HEK293 (cell line): Measurements from ENCODE around the gene HLA-E.

Experiments
- KLF16 ChIP-seq: fragments of 450-650 bp; formaldehyde crosslinking; IDR thresholded peaks from 2 replicates; pipeline ENCODE4 v1.5.1; 2017; ENCODE audit warnings: missing biosample characterization, missing genetic modification characterization
- ZBTB7A ChIP-seq: fragments of 450-650 bp; formaldehyde crosslinking; IDR thresholded peaks from 2 replicates; pipeline ENCODE4 v1.5.1; 2016; ENCODE audit warnings: low read depth, missing biosample characterization, missing genetic modification characterization
- ZNF121 ChIP-seq: fragments of 450-650 bp; formaldehyde crosslinking; IDR thresholded peaks from 2 replicates; pipeline ENCODE4 v1.5.1; 2016; ENCODE audit warnings: missing biosample characterization, missing genetic modification characterization
- ZNF175 ChIP-seq: fragments of 450-650 bp; formaldehyde crosslinking; IDR thresholded peaks from 2 replicates; pipeline ENCODE4 v1.5.1; 2016; ENCODE audit warnings: missing biosample characterization, missing genetic modification characterization
- ZNF211 ChIP-seq: fragments of 450-650 bp; formaldehyde crosslinking; IDR thresholded peaks from 2 replicates; pipeline ENCODE4 v1.5.1; 2016; ENCODE audit warnings: low read depth, missing biosample characterization, missing genetic modification characterization
- ZNF501 ChIP-seq: fragments of 450-650 bp; formaldehyde crosslinking; IDR thresholded peaks from 2 replicates; pipeline ENCODE4 v1.5.1; 2016; ENCODE audit warnings: missing biosample characterization, missing genetic modification characterization
- ZNF555 ChIP-seq: fragments of 450-650 bp; formaldehyde crosslinking; conservative IDR thresholded peaks from 2 replicates; pipeline ENCODE4 v1.5.1; 2017; ENCODE audit warnings: missing biosample characterization, mild to moderate bottlenecking, missing genetic modification characterization, inconsistent platforms
- ZNF600 ChIP-seq: fragments of 450-650 bp; formaldehyde crosslinking; IDR thresholded peaks from 2 replicates; pipeline ENCODE4 v1.5.1; 2016; ENCODE audit warnings: missing biosample characterization, missing genetic modification characterization
- ZNF629 ChIP-seq: fragments of 450-650 bp; formaldehyde crosslinking; IDR thresholded peaks from 2 replicates; pipeline ENCODE4 v1.5.1; 2017; ENCODE audit warnings: missing biosample characterization, missing genetic modification characterization
- ZXDB ChIP-seq: fragments of 450-650 bp; formaldehyde crosslinking; IDR thresholded peaks from 2 replicates; pipeline ENCODE4 v1.5.1; 2016; ENCODE audit warnings: missing biosample characterization, missing genetic modification characterization
- TF ChIP-seq, protein P1 (sequence below): fragments of 450-650 bp; formaldehyde crosslinking; IDR thresholded peaks from 2 replicates; pipeline ENCODE4 v1.5.1; 2016; ENCODE audit warnings: missing biosample characterization, missing genetic modification characterization
- TF ChIP-seq, protein P2 (sequence below): fragments of 450-650 bp; formaldehyde crosslinking; IDR thresholded peaks from 2 replicates; pipeline ENCODE4 v1.5.1; 2016; ENCODE audit warnings: missing biosample characterization, missing genetic modification characterization
- TF ChIP-seq, protein P3 (sequence below): sonication (generic); formaldehyde crosslinking; IDR thresholded peaks from 2 replicates; pipeline ENCODE4 v1.8.1; 2022; ENCODE audit warnings: mild to moderate bottlenecking, moderate library complexity, missing genetic modification reagents
- TF ChIP-seq, protein P4 (sequence below): fragments of 450-650 bp; formaldehyde crosslinking; IDR thresholded peaks from 2 replicates; pipeline ENCODE4 v1.5.1; 2016; ENCODE audit warnings: missing biosample characterization, missing genetic modification characterization

DNA sequence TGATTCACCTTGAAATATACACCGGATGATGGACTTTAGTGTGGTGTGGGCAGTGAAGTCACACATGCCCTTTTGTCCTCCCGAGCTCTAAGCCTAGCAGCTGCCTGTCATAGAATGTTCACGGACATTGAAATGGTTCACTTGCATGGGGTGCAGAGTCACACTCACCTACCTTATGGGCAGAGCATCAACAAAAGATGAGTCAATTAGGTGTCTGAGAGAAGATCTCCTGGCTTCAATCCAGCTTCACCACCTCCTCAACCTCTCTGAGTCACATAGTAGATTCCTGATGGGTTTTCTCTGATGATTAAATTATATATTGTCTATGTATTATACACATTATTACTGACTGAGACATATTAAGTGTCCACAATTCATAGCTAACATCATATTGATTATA is 48.1 kb upstream of the HLA-E start:
- TF ChIP-seq ZXDB (no peak), ZNF629 (tag by site-specific recombination) (no peak), ZNF175 (no peak), KLF16 (no peak), ZBTB7A (tag by site-specific recombination) (no peak), ZNF501 (tag by site-specific recombination) (no peak), ZNF211 (no peak), ZNF555 (tag by site-specific recombination) (no peak), ZNF121 (no peak), ZNF600 (tag by site-specific recombination) (no peak)
- TF ChIP-seq, protein P1, sequence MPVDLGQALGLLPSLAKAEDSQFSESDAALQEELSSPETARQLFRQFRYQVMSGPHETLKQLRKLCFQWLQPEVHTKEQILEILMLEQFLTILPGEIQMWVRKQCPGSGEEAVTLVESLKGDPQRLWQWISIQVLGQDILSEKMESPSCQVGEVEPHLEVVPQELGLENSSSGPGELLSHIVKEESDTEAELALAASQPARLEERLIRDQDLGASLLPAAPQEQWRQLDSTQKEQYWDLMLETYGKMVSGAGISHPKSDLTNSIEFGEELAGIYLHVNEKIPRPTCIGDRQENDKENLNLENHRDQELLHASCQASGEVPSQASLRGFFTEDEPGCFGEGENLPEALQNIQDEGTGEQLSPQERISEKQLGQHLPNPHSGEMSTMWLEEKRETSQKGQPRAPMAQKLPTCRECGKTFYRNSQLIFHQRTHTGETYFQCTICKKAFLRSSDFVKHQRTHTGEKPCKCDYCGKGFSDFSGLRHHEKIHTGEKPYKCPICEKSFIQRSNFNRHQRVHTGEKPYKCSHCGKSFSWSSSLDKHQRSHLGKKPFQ (tag by site-specific recombination): no peak
- TF ChIP-seq, protein P2, sequence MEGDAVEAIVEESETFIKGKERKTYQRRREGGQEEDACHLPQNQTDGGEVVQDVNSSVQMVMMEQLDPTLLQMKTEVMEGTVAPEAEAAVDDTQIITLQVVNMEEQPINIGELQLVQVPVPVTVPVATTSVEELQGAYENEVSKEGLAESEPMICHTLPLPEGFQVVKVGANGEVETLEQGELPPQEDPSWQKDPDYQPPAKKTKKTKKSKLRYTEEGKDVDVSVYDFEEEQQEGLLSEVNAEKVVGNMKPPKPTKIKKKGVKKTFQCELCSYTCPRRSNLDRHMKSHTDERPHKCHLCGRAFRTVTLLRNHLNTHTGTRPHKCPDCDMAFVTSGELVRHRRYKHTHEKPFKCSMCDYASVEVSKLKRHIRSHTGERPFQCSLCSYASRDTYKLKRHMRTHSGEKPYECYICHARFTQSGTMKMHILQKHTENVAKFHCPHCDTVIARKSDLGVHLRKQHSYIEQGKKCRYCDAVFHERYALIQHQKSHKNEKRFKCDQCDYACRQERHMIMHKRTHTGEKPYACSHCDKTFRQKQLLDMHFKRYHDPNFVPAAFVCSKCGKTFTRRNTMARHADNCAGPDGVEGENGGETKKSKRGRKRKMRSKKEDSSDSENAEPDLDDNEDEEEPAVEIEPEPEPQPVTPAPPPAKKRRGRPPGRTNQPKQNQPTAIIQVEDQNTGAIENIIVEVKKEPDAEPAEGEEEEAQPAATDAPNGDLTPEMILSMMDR (tag by site-specific recombination): no peak
- TF ChIP-seq, protein P3, sequence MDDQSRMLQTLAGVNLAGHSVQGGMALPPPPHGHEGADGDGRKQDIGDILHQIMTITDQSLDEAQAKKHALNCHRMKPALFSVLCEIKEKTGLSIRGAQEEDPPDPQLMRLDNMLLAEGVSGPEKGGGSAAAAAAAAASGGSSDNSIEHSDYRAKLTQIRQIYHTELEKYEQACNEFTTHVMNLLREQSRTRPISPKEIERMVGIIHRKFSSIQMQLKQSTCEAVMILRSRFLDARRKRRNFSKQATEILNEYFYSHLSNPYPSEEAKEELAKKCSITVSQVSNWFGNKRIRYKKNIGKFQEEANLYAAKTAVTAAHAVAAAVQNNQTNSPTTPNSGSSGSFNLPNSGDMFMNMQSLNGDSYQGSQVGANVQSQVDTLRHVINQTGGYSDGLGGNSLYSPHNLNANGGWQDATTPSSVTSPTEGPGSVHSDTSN (CRISPR knock-in tag): no peak
- TF ChIP-seq, protein P4, sequence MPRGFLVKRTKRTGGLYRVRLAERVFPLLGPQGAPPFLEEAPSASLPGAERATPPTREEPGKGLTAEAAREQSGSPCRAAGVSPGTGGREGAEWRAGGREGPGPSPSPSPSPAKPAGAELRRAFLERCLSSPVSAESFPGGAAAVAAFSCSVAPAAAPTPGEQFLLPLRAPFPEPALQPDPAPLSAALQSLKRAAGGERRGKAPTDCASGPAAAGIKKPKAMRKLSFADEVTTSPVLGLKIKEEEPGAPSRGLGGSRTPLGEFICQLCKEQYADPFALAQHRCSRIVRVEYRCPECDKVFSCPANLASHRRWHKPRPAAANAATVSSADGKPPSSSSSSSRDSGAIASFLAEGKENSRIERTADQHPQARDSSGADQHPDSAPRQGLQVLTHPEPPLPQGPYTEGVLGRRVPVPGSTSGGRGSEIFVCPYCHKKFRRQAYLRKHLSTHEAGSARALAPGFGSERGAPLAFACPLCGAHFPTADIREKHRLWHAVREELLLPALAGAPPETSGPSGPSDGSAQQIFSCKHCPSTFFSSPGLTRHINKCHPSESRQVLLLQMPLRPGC (tag by site-specific recombination): no peak
